Activated CD8-positive, alpha-beta memory T cell treated with anti-CD3 and anti-CD28 coated beads, Interleukin-2, amount 50 U/mL, for 4 hours (primary cell): ENCODE data around the gene ESPN.
"Not testable (repeated sequence)": the region's sequence is repeated elsewhere in the genome, so short reads cannot be mapped to it uniquely, and the experiment has no call there.

Experiments
- DNase-seq: peaks from one replicate; pipeline ENCODE4 v3.0.0-alpha.2; 2020

Gene ESPN

GRCh38 chr1:6450005-6450450 is 25.5 kb downstream of the ESPN start:
- no peak for DNase-seq

GRCh38 chr1:6450486-6450885 is 25.9 kb downstream of the ESPN start:
- DNase-seq = not testable (repeated sequence)

GRCh38 chr1:6450943-6451373 is 26.4 kb downstream of the ESPN start:
- no peak for DNase-seq

- DNase-seq = not testable (repeated sequence)
Measured at GRCh38 chr1:6453895-6454855, 29.6 kb downstream of the ESPN start.

GRCh38 chr1:6454856-6455751 is 30.5 kb downstream of the ESPN start:
- DNase-seq = no peak

GRCh38 chr1:6455752-6456520 is 31.4 kb downstream of the ESPN start:
- not testable (repeated sequence) for DNase-seq

GRCh38 chr1:6456800-6457466 is 32.4 kb downstream of the ESPN start:
- no peak for DNase-seq

GRCh38 chr1:6459850-6460265 is 35.3 kb downstream of the ESPN start:
- peak; percentile 53 for DNase-seq

- DNase-seq = peak; percentile 91
Measured at GRCh38 chr1:6460301-6461050, 35.9 kb downstream of the ESPN start.

GRCh38 chr1:6461051-6461530 is 36.5 kb downstream of the ESPN start:
- DNase-seq = no peak

- no peak for DNase-seq
Measured at GRCh38 chr1:6461538-6462411, 37.2 kb downstream of the ESPN start.

GRCh38 chr1:6462412-6463119 is 38.0 kb downstream of the ESPN start:
- no peak for DNase-seq

GRCh38 chr1:6463120-6463412 is 38.5 kb downstream of the ESPN start:
- DNase-seq = no peak

GRCh38 chr1:6464514-6464836 is 39.9 kb downstream of the ESPN start:
- DNase-seq = no peak

- no peak for DNase-seq
Measured at GRCh38 chr1:6464915-6465314, 40.3 kb downstream of the ESPN start.

- peak; percentile 53 for DNase-seq
Measured at GRCh38 chr1:6465461-6466005, 41.0 kb downstream of the ESPN start.

- peak; percentile 60 for DNase-seq
Measured at GRCh38 chr1:6466023-6466422, 41.4 kb downstream of the ESPN start, which contains the start of gene TNFRSF25. TNFRSF25 (minus strand) TSS chr1:6466173; CDS start chr1:6466107, 66 bp downstream.

- DNase-seq = no peak
Measured at GRCh38 chr1:6466751-6467150, 42.2 kb downstream of the ESPN start.

GRCh38 chr1:6467224-6467623 is 42.6 kb downstream of the ESPN start:
- no peak for DNase-seq
